Measurements from ENCODE around the gene ANKRD13A. TPM values are rescaled to one million over a fixed set of nuclear protein-coding genes. Genes with fewer than 3 reads are reported as not detected.

The ANKRD13A gene
- total and polyA plus RNA-seq, 2 of the 13 experiments (the other 11 are each of a cell fraction or from before 2014, with no cell fraction given): 34.1 to 41.6 TPM

DNA sequence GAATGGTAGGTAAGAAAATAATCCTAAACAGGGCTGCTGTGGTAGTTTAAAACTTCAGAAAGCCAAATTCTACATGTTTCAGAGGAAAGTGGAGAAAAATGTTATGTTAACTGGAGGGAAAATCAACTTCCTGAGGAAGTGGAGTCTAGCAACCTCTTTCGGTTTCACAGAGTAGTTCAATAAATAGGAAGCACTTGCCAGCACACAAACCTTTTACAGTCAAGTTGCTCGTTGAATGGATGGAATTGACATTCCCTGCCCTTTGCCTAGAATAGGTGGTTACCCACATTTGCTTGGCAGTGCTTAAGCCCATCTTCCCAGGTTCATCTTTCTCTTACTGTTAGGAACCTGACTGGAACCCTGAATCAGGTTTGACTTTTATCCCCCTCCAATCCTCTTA is 15.9 kb downstream of the ANKRD13A start:
- in situ Hi-C loops (cut with HindIII; ENCODE audit: extremely low pct_ligation_motif_present, low pct_unique_long_range_greater_than_20kb): no loop called here
- peaks cover 20% of the 10 kb centered on the region for H3K79me2 ChIP-seq (ENCODE audit: insufficient read depth, low read length)
- no peak overlapping the region for H3K4me2 ChIP-seq (ENCODE audit: low read depth, low read length)
- ChIA-PET CTCF (ENCODE audit: low intra/inter-chr PET ratio, low total read pairs) (no interaction called here), POLR2A (no interaction called here)
- H3K9ac ChIP-seq (ENCODE audit: insufficient read depth, low read depth, low read length): no peak overlapping the region
- H2AFZ ChIP-seq (ENCODE audit: low read length): no peak overlapping the region
- no peaks in the 10 kb centered on the region for H3K27me3 ChIP-seq (ENCODE audit: control insufficient read depth in 1 of 2, insufficient read depth in 2 of 2, low read length in 2 of 2)
- ATAC-seq (no peak), FAIRE-seq (no peak), DNase-seq (ENCODE audit: low spot score) (no peak)
- H3K27ac ChIP-seq (ENCODE audit: extremely low read length, insufficient read depth, low read length): no peak overlapping the region
- H3K4me3 ChIP-seq (replicated peaks in 1 of 3; ENCODE audit: insufficient read depth in 1 of 3, low read depth in 2 of 3, low read length in 3 of 3): no peak overlapping the region
- H3K4me1 ChIP-seq (ENCODE audit: insufficient read depth, low read length): peaks cover 31% of the 10 kb centered on the region
- no peak for TF ChIP-seq MAF1 (CRISPR knock-in tag; IDR thresholded peaks at IDR 0.05; ENCODE audit: borderline replicate concordance)
- no peak for TF ChIP-seq NFE2 (CRISPR knock-in tag; IDR thresholded peaks at IDR 0.05)
- no peak for TF ChIP-seq ZSCAN5A (CRISPR knock-in tag; IDR thresholded peaks at IDR 0.05; ENCODE audit: borderline replicate concordance)
- no peak for TF ChIP-seq STAT5B (CRISPR knock-in tag; IDR thresholded peaks at IDR 0.05)
- TF ChIP-seq, protein P1, sequence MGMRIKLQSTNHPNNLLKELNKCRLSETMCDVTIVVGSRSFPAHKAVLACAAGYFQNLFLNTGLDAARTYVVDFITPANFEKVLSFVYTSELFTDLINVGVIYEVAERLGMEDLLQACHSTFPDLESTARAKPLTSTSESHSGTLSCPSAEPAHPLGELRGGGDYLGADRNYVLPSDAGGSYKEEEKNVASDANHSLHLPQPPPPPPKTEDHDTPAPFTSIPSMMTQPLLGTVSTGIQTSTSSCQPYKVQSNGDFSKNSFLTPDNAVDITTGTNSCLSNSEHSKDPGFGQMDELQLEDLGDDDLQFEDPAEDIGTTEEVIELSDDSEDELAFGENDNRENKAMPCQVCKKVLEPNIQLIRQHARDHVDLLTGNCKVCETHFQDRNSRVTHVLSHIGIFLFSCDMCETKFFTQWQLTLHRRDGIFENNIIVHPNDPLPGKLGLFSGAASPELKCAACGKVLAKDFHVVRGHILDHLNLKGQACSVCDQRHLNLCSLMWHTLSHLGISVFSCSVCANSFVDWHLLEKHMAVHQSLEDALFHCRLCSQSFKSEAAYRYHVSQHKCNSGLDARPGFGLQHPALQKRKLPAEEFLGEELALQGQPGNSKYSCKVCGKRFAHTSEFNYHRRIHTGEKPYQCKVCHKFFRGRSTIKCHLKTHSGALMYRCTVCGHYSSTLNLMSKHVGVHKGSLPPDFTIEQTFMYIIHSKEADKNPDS (CRISPR knock-in tag; IDR thresholded peaks at IDR 0.05): no peak
- TF ChIP-seq, protein P2, sequence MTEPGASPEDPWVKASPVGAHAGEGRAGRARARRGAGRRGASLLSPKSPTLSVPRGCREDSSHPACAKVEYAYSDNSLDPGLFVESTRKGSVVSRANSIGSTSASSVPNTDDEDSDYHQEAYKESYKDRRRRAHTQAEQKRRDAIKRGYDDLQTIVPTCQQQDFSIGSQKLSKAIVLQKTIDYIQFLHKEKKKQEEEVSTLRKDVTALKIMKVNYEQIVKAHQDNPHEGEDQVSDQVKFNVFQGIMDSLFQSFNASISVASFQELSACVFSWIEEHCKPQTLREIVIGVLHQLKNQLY (CRISPR knock-in tag; IDR thresholded peaks at IDR 0.05): no peak
- no peak for TF ChIP-seq MATR3 (CRISPR knock-in tag; IDR thresholded peaks at IDR 0.05)
- TF ChIP-seq SNAI1 (CRISPR knock-in tag; IDR thresholded peaks at IDR 0.05; ENCODE audit: borderline replicate concordance): no peak
- intact Hi-C loops (cut with micrococcal nuclease; ENCODE audit: unreplicated experiment): no loop called here
- no TSS peak for BruUV-seq (replicated peaks)
- H3K9me3 ChIP-seq (ENCODE audit: low read length): no peaks in the 10 kb centered on the region
- 94% methylated on average over 2 of the region's 2 CpGs for WGBS (ENCODE audit: low lambda C conversion rate)
- H3K36me3 ChIP-seq (replicated peaks in 1 of 2; ENCODE audit: control insufficient read depth in 1 of 2, insufficient read depth in 2 of 2, low read length in 2 of 2): peaks cover 11 to 57% of the 10 kb centered on the region in 2 experiments
- H4K20me1 ChIP-seq (ENCODE audit: insufficient read depth, low read length): no peaks in the 10 kb centered on the region

Measured in HepG2 (cell line).